ENCODE measurements around the gene ATPAF1.

Gene ATPAF1

DNA sequence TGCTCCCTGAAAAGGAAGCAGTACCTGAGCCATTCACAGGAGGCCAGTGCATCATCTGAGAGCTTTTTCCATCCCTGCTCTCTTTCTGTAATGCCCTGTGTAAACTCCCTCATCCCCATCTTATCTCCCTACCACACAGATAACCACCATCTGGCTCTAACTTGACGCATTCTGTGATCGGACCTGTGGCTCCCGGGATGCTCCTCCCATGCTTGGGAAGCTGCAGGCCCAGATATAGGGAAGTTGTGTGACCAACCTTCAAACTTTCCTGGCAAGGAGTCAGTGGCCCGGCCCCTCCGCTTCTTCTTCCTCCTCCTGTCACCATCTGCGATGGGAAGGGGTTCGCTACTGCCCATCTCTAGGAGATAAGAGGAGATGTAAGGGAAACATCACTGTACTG is 85.2 kb downstream of the ATPAF1 start:
- DNase-seq = no peak
